Omental fat pad (tissue), 4 donors: ENCODE results near the gene SEMA4F. TPM values are rescaled to one million over a fixed set of nuclear protein-coding genes. Genes with fewer than 3 reads are reported as not detected.
A peak's percentile ranks its signal among the peaks of the same experiment; 100 is the strongest.

Experiments used
- ATAC-seq: fragments of 150-250 bp; one replicate; pipeline ENCODE4 v1.9.1; 2016; ENCODE audit warnings: mild to moderate bottlenecking, moderate library complexity; ENCODE audit not compliant: low FRiP score
- DNase-seq: peaks from one replicate; pipeline ENCODE4 v3.0.0-alpha.2; 2019; ENCODE audit warnings: low spot score
- CTCF ChIP-seq, 3 donors: fragments of 450-650 bp; IDR thresholded peaks; one replicate each; pipeline ENCODE4 v1.5.1; 2016 to 2017; ENCODE audit warnings: antibody characterized with exemption in 3 of 3, mild to moderate bottlenecking in 3 of 3, moderate library complexity in 2 of 3
- total RNA-seq, 4 donors: library from RNA; depleted of rRNA; stranded (reverse); fragments of >200 nt; gene quantifications; one replicate each; pipeline ENCODE4 v1.1.0, GENCODE V29; 2016

The SEMA4F gene
- total RNA-seq, 4 donors from 2014 or later, result 3.5 to 7.3 (median 5.3) TPM

- ATAC-seq (no peak), DNase-seq (no peak)
- no peak for TF ChIP-seq CTCF (IDR thresholded peaks at IDR 0.05)
Measured at GRCh38 chr2:74693668-74694067, 39.6 kb downstream of the SEMA4F start.

GRCh38 chr2:74694281-74694680 lies 40.2 kb downstream of the SEMA4F start:
- no peak for DNase-seq
- no peak for TF ChIP-seq CTCF (IDR thresholded peaks at IDR 0.05)
- ATAC-seq, result no peak

- DNase-seq, result no peak
- no peak for TF ChIP-seq CTCF (IDR thresholded peaks at IDR 0.05)
- ATAC-seq, result peak; percentile 72
Measured at GRCh38 chr2:74695663-74696062, 41.6 kb downstream of the SEMA4F start.

GRCh38 chr2:74696829-74697228 lies 42.8 kb downstream of the SEMA4F start:
- no peak for DNase-seq
- TF ChIP-seq CTCF (IDR thresholded peaks at IDR 0.05), result no peak
- ATAC-seq, result no peak

GRCh38 chr2:74700643-74701372 lies 46.8 kb downstream of the SEMA4F start:
- DNase-seq (no peak), ATAC-seq (no peak)
- TF ChIP-seq CTCF (IDR thresholded peaks at IDR 0.05), result no peak

DNA sequence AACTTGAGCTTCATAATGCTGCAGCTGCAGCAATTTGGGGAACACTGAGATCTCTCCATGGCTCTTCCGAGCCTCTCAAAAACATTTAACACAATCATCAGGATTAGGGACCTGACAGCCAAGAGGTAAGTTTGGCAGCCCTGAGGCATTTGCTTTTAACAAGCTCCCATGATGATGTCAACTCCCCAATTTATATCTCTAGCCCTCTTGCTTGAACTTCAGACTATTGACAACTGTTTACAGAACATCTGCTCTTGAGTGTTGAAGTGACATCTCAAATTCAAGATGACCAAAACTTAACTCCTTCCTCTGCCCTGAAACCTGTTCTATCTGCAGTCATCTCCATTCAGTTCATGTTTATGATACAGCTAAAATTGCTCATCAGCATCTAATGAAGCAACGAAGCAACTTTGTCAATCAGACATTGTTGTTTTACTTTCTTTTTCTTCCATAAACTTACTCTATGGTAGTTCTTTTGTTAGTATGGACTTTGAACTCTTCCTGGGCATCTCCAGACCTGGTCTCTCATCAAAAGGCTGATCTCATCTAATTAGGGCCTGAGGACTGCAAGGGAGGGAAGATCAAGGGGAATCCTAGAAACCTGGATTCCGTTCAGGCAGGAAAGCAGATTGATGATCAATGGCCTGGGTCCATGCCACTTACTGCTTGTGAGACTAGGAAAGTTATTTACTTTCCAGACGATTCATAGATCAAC lies 48.1 kb downstream of the SEMA4F start:
- DNase-seq, result no peak
- TF ChIP-seq CTCF (IDR thresholded peaks at IDR 0.05), result no peak
- ATAC-seq, result no peak

GRCh38 chr2:74703373-74703772 lies 49.3 kb downstream of the SEMA4F start:
- TF ChIP-seq CTCF (IDR thresholded peaks at IDR 0.05), result no peak
- DNase-seq (peak; percentile 52), ATAC-seq (peak; percentile 73)
